GM18508 (cell line): Measurements from ENCODE around the gene DLL1.
"Not testable (repeated sequence)": the region's sequence is repeated elsewhere in the genome, so short reads cannot be mapped to it uniquely, and the experiment has no call there.

ENCODE experiments used
- ATAC-seq: cut with Tn5 transposase; IDR thresholded peaks from one replicate; pipeline ENCODE4 v1.9.1; 2021; ENCODE audit warnings: moderate number of reproducible peaks; ENCODE audit not compliant: insufficient read depth, unreplicated experiment

The DLL1 gene, protein sequence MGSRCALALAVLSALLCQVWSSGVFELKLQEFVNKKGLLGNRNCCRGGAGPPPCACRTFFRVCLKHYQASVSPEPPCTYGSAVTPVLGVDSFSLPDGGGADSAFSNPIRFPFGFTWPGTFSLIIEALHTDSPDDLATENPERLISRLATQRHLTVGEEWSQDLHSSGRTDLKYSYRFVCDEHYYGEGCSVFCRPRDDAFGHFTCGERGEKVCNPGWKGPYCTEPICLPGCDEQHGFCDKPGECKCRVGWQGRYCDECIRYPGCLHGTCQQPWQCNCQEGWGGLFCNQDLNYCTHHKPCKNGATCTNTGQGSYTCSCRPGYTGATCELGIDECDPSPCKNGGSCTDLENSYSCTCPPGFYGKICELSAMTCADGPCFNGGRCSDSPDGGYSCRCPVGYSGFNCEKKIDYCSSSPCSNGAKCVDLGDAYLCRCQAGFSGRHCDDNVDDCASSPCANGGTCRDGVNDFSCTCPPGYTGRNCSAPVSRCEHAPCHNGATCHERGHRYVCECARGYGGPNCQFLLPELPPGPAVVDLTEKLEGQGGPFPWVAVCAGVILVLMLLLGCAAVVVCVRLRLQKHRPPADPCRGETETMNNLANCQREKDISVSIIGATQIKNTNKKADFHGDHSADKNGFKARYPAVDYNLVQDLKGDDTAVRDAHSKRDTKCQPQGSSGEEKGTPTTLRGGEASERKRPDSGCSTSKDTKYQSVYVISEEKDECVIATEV

DNA sequence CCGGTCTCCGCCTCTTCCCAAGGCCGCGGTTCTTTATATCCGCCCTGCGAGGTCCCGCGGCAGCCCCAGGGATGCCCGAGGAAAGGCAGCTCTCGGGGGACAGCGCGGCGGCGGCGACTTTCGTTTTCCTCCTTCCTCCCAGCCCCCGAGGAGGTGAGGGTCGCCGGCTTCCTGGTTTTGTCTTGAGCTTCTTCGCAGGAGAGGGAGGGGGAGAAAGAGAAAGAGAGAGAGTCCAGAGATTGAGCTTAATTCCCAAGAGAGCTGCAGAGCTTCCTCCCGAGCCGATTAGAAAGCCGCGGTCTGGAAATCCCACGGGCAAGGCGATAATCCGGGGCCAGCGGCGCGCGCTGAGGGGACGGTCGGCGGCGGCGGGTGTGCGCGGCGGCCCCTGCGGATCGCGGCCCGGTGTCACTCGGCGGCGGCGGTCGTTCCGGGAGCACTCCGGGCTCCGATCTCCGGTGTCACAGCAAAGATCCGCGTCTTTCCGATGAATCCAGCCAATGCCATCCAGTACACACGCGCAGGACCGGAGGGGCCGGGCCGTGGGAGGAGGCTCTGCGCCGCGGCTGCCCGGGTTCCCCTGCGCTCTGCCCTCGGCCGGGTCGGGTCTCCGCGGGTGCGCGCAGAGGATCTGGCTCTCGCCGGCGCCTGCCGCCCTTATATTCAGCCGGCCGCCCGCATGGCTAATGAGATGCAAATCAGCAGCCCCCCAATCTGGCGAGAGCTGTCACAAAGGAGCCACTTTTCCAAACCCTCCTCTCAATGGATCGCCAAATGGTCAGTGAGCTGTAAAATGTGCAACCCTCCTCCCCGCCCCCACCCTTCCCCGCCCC lies at the start of gene DLL1:
DLL1 (minus strand) TSS at position 783 of the 833 bp plus-strand sequence. CDS start 939 bp downstream, outside the sequence.
- ATAC-seq, result no peak

GRCh38 chr6:170335199-170335598 lies 44.3 kb upstream of the DLL1 start:
- not testable (repeated sequence) for ATAC-seq

DNA sequence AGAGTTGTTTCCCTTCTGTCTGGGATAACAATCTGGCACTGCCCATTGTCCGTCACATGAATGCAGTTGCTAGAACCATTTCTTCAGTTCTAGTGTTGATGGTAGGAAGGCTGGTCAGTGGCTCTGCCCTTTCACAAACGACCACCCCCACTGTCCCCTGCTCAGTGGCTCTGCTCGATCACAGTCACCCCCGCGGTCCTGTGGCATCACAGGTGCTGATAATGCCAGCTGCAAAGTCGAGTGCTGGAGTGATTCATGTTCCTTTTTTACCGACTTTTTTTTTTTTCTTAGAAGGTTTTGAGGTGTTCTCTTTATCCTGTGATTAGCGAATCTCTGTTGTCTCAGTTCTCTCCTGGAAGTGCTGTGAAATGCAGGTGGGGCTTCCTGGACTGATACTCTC lies 38.4 kb upstream of the DLL1 start:
- ATAC-seq, result no peak

DNA sequence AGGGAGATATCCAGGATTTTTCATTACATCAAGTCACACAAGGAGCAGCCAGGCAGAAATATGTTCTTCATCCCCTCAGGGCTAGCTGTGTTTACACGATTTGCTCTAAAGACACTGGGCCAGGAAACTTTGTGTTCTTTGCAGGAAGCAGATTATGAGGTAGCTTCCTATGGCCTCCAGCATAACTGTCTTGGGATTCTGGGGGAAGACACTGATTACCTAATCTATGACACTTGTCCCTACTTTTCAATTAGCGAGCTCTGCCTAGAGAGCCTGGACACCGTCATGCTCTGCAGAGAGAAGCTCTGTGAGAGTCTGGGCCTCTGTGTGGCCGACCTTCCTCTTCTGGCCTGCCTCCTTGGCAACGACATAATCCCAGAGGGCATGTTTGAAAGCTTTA lies 26.8 kb upstream of the DLL1 start:
- no peak for ATAC-seq

DNA sequence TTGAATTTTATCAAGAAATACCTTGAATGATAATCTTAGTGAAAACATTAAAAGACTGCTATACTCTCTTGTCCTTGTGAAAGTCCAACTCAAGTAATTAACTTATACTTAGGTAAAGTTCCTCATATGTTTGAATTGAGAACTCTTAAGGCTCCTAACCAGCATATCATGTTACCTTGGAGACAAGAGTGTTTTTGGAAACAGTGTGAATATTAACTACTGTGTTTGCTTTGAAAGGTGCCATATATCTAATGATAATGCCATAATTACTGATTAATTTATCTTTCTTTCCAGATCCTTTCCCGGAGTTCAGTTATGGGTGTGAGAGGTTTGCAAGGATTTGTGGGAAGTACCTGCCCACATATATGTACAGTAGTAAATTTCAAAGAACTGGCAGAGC lies 26.2 kb upstream of the DLL1 start:
- no peak for ATAC-seq

GRCh38 chr6:170316071-170316470 lies 25.2 kb upstream of the DLL1 start:
- no peak for ATAC-seq

- ATAC-seq, result no peak
Observed at GRCh38 chr6:170314983-170315382, 24.1 kb upstream of the DLL1 start.

DNA sequence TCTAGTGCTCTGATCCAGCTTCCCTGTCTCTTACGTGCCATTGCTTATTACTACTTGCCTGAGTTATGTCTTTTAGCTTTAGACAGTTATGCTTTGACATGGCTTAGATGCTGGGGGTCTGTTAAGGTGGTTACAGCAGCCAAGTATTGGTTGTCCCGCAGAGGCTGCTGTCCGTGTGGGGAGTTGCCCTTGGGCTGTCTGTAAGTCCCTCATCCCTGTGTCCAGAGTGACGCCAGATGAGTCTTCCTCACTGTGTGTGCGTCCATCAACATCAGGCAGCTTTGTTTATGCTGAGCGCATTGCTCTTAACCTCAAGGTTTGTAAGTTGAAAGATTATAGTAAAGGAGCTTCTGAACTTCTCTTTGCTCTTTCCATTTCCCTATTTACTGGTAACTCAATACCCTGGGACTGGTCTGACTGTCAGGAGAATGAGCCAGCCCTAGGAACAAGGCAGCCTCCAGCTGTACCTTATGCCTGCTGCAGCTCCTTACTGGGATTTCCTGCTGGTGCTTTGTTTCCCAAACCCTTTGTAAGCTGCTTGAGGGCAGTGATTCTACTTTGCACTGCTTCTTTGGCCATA lies 22.9 kb upstream of the DLL1 start:
- ATAC-seq, result no peak

DNA sequence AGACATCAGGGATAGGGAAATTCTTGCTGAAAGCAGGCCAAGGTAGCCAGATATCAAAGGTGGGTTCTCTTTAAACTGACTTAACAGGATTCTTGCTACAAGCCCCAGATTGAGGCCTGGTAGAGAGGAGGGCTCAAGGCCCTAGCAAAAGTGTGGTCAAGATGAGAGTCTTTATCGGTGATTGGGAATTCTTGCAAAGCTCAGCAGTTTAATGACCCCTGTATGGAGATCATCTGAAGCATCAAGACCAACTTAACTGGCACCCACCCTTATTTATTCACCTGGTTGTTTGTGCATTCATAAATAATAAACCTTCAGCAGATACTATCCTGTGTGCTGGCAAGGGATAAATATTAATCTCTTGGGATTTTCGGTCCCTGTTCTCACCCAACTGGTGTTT lies 22.0 kb upstream of the DLL1 start:
- no peak for ATAC-seq

- ATAC-seq, result no peak
Observed at GRCh38 chr6:170311696-170312095, 20.8 kb upstream of the DLL1 start.

DNA sequence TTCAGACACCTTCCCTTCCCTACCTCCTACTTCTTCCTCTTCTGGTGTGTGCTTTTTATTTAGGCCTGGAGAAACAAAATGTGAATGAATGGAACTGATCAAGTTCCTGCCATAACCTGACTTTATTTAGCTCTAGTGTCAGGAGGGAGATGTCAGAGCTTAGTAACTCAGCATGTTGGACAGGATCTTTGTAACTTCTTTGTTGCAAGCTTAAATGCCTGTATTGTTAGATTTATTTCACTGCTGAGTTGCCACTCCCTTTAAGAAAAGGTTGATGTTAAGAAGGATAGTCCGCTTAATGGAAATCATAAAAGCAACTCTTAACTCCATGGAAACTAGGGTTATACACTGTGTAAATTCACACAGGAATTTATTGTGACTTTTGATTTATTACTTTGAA lies 17.9 kb upstream of the DLL1 start:
- no peak for ATAC-seq

GRCh38 chr6:170307080-170307545 lies 16.2 kb upstream of the DLL1 start:
- no peak for ATAC-seq

GRCh38 chr6:170306324-170307079 lies 15.6 kb upstream of the DLL1 start, which contains the start of gene FAM120B:
FAM120B (plus strand) TSS chr6:170306758; CDS start chr6:170317391, 10,633 bp downstream.
- peak; percentile 97 for ATAC-seq

DNA sequence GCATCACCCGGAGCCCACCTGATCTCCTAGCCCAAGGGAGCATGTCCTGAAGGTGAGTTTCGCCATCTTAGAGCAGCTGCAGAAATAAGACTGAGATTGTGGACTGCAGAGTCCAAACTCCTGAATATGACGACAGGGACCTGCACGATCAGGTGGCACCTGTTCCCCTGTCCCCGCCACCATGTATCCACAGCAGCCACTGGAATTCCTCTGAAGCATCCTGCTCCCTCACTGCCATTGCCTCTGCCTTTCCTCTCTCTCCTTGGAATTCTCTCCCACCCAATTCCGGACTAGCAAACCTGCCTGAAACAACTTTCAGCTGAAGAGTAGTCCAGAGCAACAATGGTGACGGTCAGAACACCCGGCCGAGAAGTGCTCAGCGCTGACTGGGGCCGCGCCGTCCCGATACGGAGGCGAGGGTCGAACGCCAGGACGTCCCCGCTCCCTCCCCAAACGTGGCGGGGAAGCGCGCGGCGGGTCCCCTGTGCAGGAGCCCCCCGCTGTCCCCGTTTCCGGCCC lies 15.0 kb upstream of the DLL1 start:
- ATAC-seq, result no peak

GRCh38 chr6:170301184-170301583 lies 10.3 kb upstream of the DLL1 start:
- no peak for ATAC-seq

- ATAC-seq, result no peak
Observed at GRCh38 chr6:170298688-170299087, 7.8 kb upstream of the DLL1 start.

GRCh38 chr6:170297576-170298330 lies 6.9 kb upstream of the DLL1 start:
- ATAC-seq, result no peak

GRCh38 chr6:170296746-170297575 lies 6.1 kb upstream of the DLL1 start:
- ATAC-seq, result no peak
